ENCODE data around the gene PARP15.

GRCh38 chr3:122676759-122677158 lies 99.3 kb downstream of the PARP15 start:
- TF ChIP-seq POLR2A (IDR thresholded peaks at IDR 0.05), result no peak
- no peak for TF ChIP-seq CTCF (IDR thresholded peaks at IDR 0.05)
- TF ChIP-seq EP300 (IDR thresholded peaks at IDR 0.05), result no peak
